Measurements from ENCODE around the gene CLBA1. TPM values are rescaled to one million over a fixed set of nuclear protein-coding genes. Genes with fewer than 3 reads are reported as not detected.
"Not testable (repeated sequence)": the region's sequence is repeated elsewhere in the genome, so short reads cannot be mapped to it uniquely, and the experiment has no call there.

CLBA1 gene
- total RNA-seq, 1 experiment from 2014 or later: 19.2 TPM

DNA sequence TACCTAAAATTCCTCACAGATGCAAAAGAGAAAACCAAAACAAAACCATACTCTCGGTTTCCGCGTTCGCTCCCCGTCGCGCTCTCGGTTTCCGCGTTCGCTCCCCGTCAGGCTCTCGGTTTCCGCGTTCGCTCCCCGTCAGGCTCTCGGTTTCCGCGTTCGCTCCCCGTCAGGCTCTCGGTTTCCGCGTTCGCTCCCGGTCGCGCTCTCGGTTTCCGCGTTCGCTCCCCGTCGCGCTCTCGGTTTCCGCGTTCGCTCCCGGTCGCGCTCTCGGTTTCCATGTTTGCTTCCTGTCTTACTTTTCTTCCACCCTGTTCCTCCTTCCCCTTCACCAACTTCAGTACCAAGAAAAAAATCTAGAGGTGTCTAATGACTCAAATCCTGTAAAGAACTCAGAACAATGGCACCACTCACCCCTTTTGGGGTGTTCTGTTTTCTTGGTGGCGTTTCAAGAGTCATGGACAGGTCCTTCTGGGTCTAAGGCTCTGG lies 47.9 kb downstream of the CLBA1 start:
- CTCF ChIA-PET: interaction anchor here (0.6 kb wide), 1 partner anchor 232 kb away, joined by 3 read pairs; no protein-coding TSS in a partner anchor
- intact Hi-C loops (cut with micrococcal nuclease); H2AFZ ChIP-seq (ENCODE audit: low read length): not testable (repeated sequence)

DNA sequence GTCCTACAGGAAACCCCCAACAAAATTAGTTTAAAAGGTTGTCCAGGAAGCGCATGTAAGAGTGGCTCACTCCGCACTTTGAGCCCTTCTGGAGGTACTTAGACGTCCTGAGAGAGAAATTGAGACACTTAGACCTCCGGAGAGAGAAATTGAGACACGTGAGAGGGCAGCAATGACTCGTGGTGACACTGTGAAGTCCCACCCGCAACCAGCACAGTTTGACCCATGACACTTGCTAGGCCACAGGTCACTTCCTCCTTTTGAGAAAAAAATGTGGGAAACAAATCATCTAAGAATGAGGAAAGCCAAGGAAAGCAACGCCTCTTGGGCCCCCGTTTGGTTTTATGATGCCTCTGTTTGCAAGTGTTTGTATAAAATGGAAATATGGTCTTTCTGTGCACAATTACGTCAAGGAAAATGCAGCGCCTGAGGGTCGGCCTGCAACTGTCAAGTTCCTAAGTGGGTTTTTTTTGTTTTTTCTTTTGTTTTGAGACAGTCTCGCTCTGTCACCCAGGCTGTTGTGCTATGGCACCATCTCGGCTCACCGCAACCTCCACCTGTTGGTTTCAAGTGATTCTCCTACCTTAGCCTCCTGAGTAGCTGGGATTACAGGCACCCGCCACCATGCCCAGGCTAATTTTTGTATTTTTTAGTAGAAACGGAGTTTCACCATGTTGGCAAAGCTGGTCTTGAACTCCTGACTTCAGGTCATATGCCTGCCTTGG lies 48.9 kb downstream of the CLBA1 start:
- Histone ChIP-seq H3K9ac (ENCODE audit: low read length) (no peak overlapping the region), H2AFZ (ENCODE audit: low read length) (no peak overlapping the region), H3K9me3 (ENCODE audit: low read length) (no peaks in the 10 kb centered on the region), H3K79me2 (ENCODE audit: low read length) (peaks cover 6% of the 10 kb centered on the region; the same call in 1 of the 2 replicates), H3K4me2 (ENCODE audit: low read length) (no peak overlapping the region), H4K20me1 (ENCODE audit: low read length) (no peaks in the 10 kb centered on the region), H3K27me3 (ENCODE audit: low read length) (no peaks in the 10 kb centered on the region), H3K4me1 (ENCODE audit: insufficient read depth, low read length) (peaks cover 10% of the 10 kb centered on the region), H3F3A (ENCODE audit: low read length, unreplicated experiment) (no peaks in the 10 kb centered on the region), H3K36me3 (ENCODE audit: low read depth, low read length) (no peaks in the 10 kb centered on the region), H3K4me3 (ENCODE audit: low read length) (no peak overlapping the region), H3K27ac (ENCODE audit: low read length) (no peak overlapping the region), H3K9me2 (replicated peaks; ENCODE audit: low read length) (no peaks in the 10 kb centered on the region)
- ATAC-seq (no peak), DNase-seq (no peak)
- POLR2A ChIA-PET (ENCODE audit: unreplicated experiment): interaction anchor here (0.6 kb wide), 1 partner anchor 20 kb away, joined by 4 read pairs; no protein-coding TSS in a partner anchor
- TF ChIP-seq EZH2phosphoT487 (IDR thresholded peaks at IDR 0.05; ENCODE audit: borderline replicate concordance, low read length) (no peak), EZH2 (IDR thresholded peaks at IDR 0.05; ENCODE audit: low read length, unreplicated experiment) (no peak)
- TF ChIP-seq, protein P1, sequence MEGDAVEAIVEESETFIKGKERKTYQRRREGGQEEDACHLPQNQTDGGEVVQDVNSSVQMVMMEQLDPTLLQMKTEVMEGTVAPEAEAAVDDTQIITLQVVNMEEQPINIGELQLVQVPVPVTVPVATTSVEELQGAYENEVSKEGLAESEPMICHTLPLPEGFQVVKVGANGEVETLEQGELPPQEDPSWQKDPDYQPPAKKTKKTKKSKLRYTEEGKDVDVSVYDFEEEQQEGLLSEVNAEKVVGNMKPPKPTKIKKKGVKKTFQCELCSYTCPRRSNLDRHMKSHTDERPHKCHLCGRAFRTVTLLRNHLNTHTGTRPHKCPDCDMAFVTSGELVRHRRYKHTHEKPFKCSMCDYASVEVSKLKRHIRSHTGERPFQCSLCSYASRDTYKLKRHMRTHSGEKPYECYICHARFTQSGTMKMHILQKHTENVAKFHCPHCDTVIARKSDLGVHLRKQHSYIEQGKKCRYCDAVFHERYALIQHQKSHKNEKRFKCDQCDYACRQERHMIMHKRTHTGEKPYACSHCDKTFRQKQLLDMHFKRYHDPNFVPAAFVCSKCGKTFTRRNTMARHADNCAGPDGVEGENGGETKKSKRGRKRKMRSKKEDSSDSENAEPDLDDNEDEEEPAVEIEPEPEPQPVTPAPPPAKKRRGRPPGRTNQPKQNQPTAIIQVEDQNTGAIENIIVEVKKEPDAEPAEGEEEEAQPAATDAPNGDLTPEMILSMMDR (conservative IDR thresholded peaks at IDR 0.05; ENCODE audit: low read depth, low read length): no peak
- CTCF ChIA-PET: interaction anchor here (0.6 kb wide), 1 partner anchor 233 kb away, joined by 3 read pairs; no protein-coding TSS in a partner anchor
- BruUV-seq (replicated peaks): no TSS peak
- intact Hi-C loops (cut with micrococcal nuclease): no loop called here

More for the DNA sequence above, 47.9 kb downstream of the CLBA1 start:
- H3K27me3 ChIP-seq (ENCODE audit: low read length); H3F3A ChIP-seq (ENCODE audit: low read length, unreplicated experiment); H3K36me3 ChIP-seq (ENCODE audit: low read depth, low read length); H3K79me2 ChIP-seq (ENCODE audit: low read length); BruUV-seq (replicated peaks); ATAC-seq; DNase-seq; H3K9ac ChIP-seq (ENCODE audit: low read length); H3K9me3 ChIP-seq (ENCODE audit: low read length); POLR2A ChIA-PET (ENCODE audit: unreplicated experiment); H3K9me2 ChIP-seq (replicated peaks; ENCODE audit: low read length); H4K20me1 ChIP-seq (ENCODE audit: low read length); H3K4me3 ChIP-seq (ENCODE audit: low read length): not testable (repeated sequence)
- H3K4me1 ChIP-seq (ENCODE audit: insufficient read depth, low read length): peaks cover 15% of the 10 kb centered on the region
- peak overlapping the region; percentile 74; the same call in 1 of the 2 replicates for H3K27ac ChIP-seq (ENCODE audit: low read length)
- peak overlapping the region; percentile 43 for H3K4me2 ChIP-seq (ENCODE audit: low read length)

DNA sequence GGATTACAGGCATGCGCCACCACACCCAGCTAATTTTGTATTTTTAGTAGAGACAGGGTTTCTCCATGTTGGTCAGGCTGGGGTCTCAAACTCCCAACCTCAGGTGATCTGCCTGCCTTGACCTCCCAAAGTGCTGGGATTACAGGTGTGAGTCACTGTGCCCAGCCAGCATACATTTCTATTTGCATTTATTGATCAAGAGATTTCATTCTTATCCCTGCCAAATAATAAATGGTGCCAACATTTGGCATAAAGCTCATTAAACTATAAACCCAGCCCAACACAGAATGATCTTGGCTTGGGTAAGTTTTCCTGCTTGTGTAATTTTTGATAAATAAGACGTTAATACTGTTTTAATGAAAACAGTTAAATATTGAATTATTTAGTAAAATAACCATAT lies 50.0 kb downstream of the CLBA1 start:
- BruUV-seq (replicated peaks); H3F3A ChIP-seq (ENCODE audit: low read length, unreplicated experiment); H3K79me2 ChIP-seq (ENCODE audit: low read length); H2AFZ ChIP-seq (ENCODE audit: low read length); POLR2A ChIA-PET (ENCODE audit: unreplicated experiment); H3K9ac ChIP-seq (ENCODE audit: low read length); H3K27ac ChIP-seq (ENCODE audit: low read length); H3K36me3 ChIP-seq (ENCODE audit: low read depth, low read length); ATAC-seq; H3K27me3 ChIP-seq (ENCODE audit: low read length); DNase-seq; H3K9me3 ChIP-seq (ENCODE audit: low read length); H3K4me3 ChIP-seq (ENCODE audit: low read length); H3K4me2 ChIP-seq (ENCODE audit: low read length); H4K20me1 ChIP-seq (ENCODE audit: low read length); H3K9me2 ChIP-seq (replicated peaks; ENCODE audit: low read length): not testable (repeated sequence)
- CTCF ChIA-PET: interaction anchor here (0.7 kb wide), 1 partner anchor 209 kb away, joined by 3 read pairs; no protein-coding TSS in a partner anchor
- intact Hi-C loops (cut with micrococcal nuclease): loop anchor here (1.0 kb wide), 1 partner anchor 7 kb away; no protein-coding TSS in a partner anchor
- peaks cover 10% of the 10 kb centered on the region for H3K4me1 ChIP-seq (ENCODE audit: insufficient read depth, low read length)

All from PC-3 (cell line).